Measurements from ENCODE around the gene DLX6. TPM values are rescaled to one million over a fixed set of nuclear protein-coding genes. Genes with fewer than 3 reads are reported as not detected.

The DLX6 gene
- total RNA-seq, 2 donors from 2014 or later: not detected

GRCh38 chr7:97011536-97012364 lies 6.4 kb downstream of the DLX6 start:
- peaks cover 86% of the 10 kb centered on the region for H3K27me3 Mint-ChIP-seq
- ATAC-seq (replicated peaks): no peak
- H3K36me3 Mint-ChIP-seq (ENCODE audit: low read depth): no peaks in the 10 kb centered on the region
- H3K4me3 Mint-ChIP-seq: no peak overlapping the region
- H3K27ac Mint-ChIP-seq: no peak overlapping the region
- peaks cover 6% of the 10 kb centered on the region for H3K9me3 Mint-ChIP-seq
- no peaks in the 10 kb centered on the region for H3K4me1 Mint-ChIP-seq

- no peak for ATAC-seq (replicated peaks)
- Mint-ChIP-seq H3K4me1 (no peaks in the 10 kb centered on the region), H3K36me3 (ENCODE audit: low read depth) (no peaks in the 10 kb centered on the region), H3K27me3 (peaks cover 86% of the 10 kb centered on the region), H3K4me3 (no peak overlapping the region), H3K27ac (no peak overlapping the region), H3K9me3 (peaks cover 6% of the 10 kb centered on the region)
Observed at GRCh38 chr7:97012365-97013133, 7.2 kb downstream of the DLX6 start.

- Mint-ChIP-seq H3K27me3 (peaks cover 87% of the 10 kb centered on the region), H3K36me3 (ENCODE audit: low read depth) (no peaks in the 10 kb centered on the region), H3K4me1 (no peaks in the 10 kb centered on the region), H3K27ac (no peak overlapping the region), H3K9me3 (peaks cover 6% of the 10 kb centered on the region), H3K4me3 (no peak overlapping the region)
- no peak for ATAC-seq (replicated peaks)
Observed at GRCh38 chr7:97013134-97013844, 7.9 kb downstream of the DLX6 start.

- Mint-ChIP-seq H3K36me3 (ENCODE audit: low read depth) (peaks cover 2% of the 10 kb centered on the region), H3K27ac (no peak overlapping the region), H3K4me1 (no peaks in the 10 kb centered on the region), H3K9me3 (peaks cover 6% of the 10 kb centered on the region), H3K4me3 (no peak overlapping the region), H3K27me3 (peaks cover 87% of the 10 kb centered on the region)
- ATAC-seq (replicated peaks): no peak
Observed at GRCh38 chr7:97013845-97014134, 8.4 kb downstream of the DLX6 start.

GRCh38 chr7:97014145-97014750 lies 8.9 kb downstream of the DLX6 start:
- ATAC-seq (replicated peaks): no peak
- no peaks in the 10 kb centered on the region for H3K4me1 Mint-ChIP-seq
- no peak overlapping the region for H3K4me3 Mint-ChIP-seq
- H3K9me3 Mint-ChIP-seq: peaks cover 6% of the 10 kb centered on the region
- peaks cover 6% of the 10 kb centered on the region for H3K36me3 Mint-ChIP-seq (ENCODE audit: low read depth)
- peaks cover 89% of the 10 kb centered on the region for H3K27me3 Mint-ChIP-seq
- H3K27ac Mint-ChIP-seq: no peak overlapping the region

- no peak overlapping the region for H3K27ac Mint-ChIP-seq
- peaks cover 6% of the 10 kb centered on the region for H3K9me3 Mint-ChIP-seq
- H3K4me3 Mint-ChIP-seq: no peak overlapping the region
- H3K4me1 Mint-ChIP-seq: no peaks in the 10 kb centered on the region
- peaks cover 89% of the 10 kb centered on the region for H3K27me3 Mint-ChIP-seq
- no peak for ATAC-seq (replicated peaks)
- H3K36me3 Mint-ChIP-seq (ENCODE audit: low read depth): peaks cover 7% of the 10 kb centered on the region
Observed at GRCh38 chr7:97015279-97015678, 9.9 kb downstream of the DLX6 start.

GRCh38 chr7:97015756-97016380 lies 10.5 kb downstream of the DLX6 start:
- no peak overlapping the region for H3K27ac Mint-ChIP-seq
- H3K27me3 Mint-ChIP-seq: peaks cover 90% of the 10 kb centered on the region
- peaks cover 7% of the 10 kb centered on the region for H3K36me3 Mint-ChIP-seq (ENCODE audit: low read depth)
- H3K4me1 Mint-ChIP-seq: no peaks in the 10 kb centered on the region
- peaks cover 6% of the 10 kb centered on the region for H3K9me3 Mint-ChIP-seq
- no peak for ATAC-seq (replicated peaks)
- H3K4me3 Mint-ChIP-seq: no peak overlapping the region

GRCh38 chr7:97016381-97017191 lies 11.2 kb downstream of the DLX6 start:
- ATAC-seq (replicated peaks): no peak
- Mint-ChIP-seq H3K27ac (no peak overlapping the region), H3K27me3 (peaks cover 86% of the 10 kb centered on the region), H3K9me3 (peaks cover 4% of the 10 kb centered on the region), H3K4me1 (no peaks in the 10 kb centered on the region), H3K4me3 (no peak overlapping the region), H3K36me3 (ENCODE audit: low read depth) (peaks cover 7% of the 10 kb centered on the region)

GRCh38 chr7:97017192-97018125 lies 12.1 kb downstream of the DLX6 start:
- no peak for ATAC-seq (replicated peaks)
- no peak overlapping the region for H3K4me3 Mint-ChIP-seq

GRCh38 chr7:97018126-97018601 lies 12.8 kb downstream of the DLX6 start:
- Mint-ChIP-seq H3K36me3 (ENCODE audit: low read depth) (peaks cover 16% of the 10 kb centered on the region), H3K27me3 (peaks cover 87% of the 10 kb centered on the region), H3K27ac (no peak overlapping the region), H3K9me3 (no peaks in the 10 kb centered on the region), H3K4me1 (no peaks in the 10 kb centered on the region), H3K4me3 (no peak overlapping the region)
- ATAC-seq (replicated peaks): no peak

More at GRCh38 chr7:97017192-97018125, 12.1 kb downstream of the DLX6 start:
- peaks cover 11% of the 10 kb centered on the region for H3K36me3 Mint-ChIP-seq (ENCODE audit: low read depth)
- no peaks in the 10 kb centered on the region for H3K9me3 Mint-ChIP-seq
- H3K27ac Mint-ChIP-seq: no peak overlapping the region
- H3K4me1 Mint-ChIP-seq: no peaks in the 10 kb centered on the region
- H3K27me3 Mint-ChIP-seq: peaks cover 86% of the 10 kb centered on the region

GRCh38 chr7:97018791-97019531 lies 13.6 kb downstream of the DLX6 start:
- ATAC-seq (replicated peaks): no peak
- Mint-ChIP-seq H3K9me3 (no peaks in the 10 kb centered on the region), H3K27ac (no peak overlapping the region), H3K27me3 (peaks cover 90% of the 10 kb centered on the region), H3K4me1 (peaks cover under 1% of the 10 kb centered on the region), H3K36me3 (ENCODE audit: low read depth) (peaks cover 18% of the 10 kb centered on the region), H3K4me3 (no peak overlapping the region)

- no peak overlapping the region for H3K27ac Mint-ChIP-seq
- no peak overlapping the region for H3K4me3 Mint-ChIP-seq
- ATAC-seq (replicated peaks): no peak
- no peaks in the 10 kb centered on the region for H3K9me3 Mint-ChIP-seq
- peaks cover 90% of the 10 kb centered on the region for H3K27me3 Mint-ChIP-seq
- H3K4me1 Mint-ChIP-seq: peaks cover 8% of the 10 kb centered on the region
- peaks cover 23% of the 10 kb centered on the region for H3K36me3 Mint-ChIP-seq (ENCODE audit: low read depth)
Observed at GRCh38 chr7:97019710-97020225, 14.4 kb downstream of the DLX6 start.

All from activated T-helper 17 cell treated with anti-CD3 and anti-CD28 coated beads, Interleukin-2, amount 50 U/mL, for 72 hours (primary cell).